ENCODE measurements around the gene BICRA. TPM values are rescaled to one million over a fixed set of nuclear protein-coding genes. Genes with fewer than 3 reads are reported as not detected.

BICRA gene
- polyA plus RNA-seq, 3 donors = 8.0 to 9.7 (median 9.6) TPM

DNA sequence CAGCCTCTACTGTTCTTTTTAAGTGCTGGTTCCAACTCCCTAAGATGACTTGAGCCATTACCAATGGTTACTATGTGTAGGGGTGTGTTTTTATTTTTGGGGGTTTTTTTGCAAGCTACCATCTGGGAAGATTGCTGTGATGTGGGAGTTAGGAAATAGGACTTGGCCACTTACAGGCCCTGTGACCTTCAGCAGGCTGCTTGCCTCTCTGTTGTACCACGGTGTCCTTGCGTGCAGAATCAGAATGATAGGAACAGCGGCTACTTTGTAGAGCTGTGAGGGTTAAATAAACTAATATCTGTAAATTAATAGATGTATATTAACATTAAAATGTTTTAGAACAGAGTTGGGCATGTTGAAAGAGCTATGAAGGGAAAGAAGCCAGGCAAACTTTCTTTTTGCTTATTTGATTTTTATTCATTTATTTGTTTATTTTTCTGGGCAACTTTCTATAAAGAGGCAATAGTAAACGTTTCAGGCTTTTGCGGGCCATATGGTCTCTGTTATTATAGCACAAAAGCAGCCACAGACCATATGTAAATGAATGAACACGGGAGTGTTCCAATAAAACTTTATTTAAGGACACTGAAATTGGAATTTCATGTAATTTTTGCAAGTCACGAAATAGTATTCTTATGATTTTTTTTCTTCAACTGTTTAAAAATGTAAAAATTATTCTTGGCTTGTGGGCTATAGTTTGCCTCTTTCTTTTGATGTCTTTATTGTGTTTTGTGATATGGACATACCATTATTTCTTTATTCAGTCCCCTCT, 77.9 kb downstream of the BICRA start:
- no peak for DNase-seq (ENCODE audit: low read depth in 3 of 3, low spot score in 2 of 3)

DNA sequence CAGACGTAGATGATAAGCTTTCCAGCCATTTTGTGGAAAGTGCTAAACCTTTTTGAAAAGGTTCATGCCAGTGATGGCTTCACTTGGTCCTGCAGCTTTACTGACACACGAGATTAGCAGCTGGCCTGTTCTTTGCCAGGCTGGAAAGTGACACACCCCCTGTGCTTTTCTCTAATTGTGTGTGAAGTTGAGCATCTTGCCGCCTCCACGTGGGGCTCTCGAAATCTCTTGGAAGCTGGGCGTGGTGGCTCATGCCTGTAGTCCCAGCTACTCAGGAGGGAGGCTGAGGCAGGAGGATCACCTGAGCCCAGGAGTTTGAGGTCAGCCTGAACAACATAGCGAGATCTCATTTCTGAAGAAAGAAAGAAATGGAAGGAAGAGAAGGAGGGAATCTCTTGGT, 79.0 kb downstream of the BICRA start:
- DNase-seq (ENCODE audit: low read depth in 3 of 3, low spot score in 2 of 3) = no peak

DNA sequence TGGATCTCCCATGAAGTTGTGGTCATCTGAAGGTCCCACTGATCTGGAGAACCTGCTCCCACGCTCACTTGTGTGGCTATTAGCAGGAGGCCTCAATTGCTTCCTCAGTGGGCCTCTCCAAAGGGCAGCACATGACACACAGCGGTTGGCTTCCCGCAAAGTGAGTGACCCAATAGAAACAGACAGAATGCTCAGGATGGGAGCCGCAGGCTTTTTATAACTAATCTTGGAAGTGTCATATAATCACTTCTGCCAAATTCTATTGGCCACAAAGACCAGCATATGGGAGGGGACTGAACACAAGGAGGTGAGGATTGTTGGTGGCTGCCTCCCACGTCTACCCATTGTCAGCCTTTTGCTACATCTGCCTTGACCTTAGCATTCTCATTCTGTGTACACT, 82.2 kb downstream of the BICRA start:
- no peak for DNase-seq (ENCODE audit: low read depth in 3 of 3, low spot score in 2 of 3)

DNA sequence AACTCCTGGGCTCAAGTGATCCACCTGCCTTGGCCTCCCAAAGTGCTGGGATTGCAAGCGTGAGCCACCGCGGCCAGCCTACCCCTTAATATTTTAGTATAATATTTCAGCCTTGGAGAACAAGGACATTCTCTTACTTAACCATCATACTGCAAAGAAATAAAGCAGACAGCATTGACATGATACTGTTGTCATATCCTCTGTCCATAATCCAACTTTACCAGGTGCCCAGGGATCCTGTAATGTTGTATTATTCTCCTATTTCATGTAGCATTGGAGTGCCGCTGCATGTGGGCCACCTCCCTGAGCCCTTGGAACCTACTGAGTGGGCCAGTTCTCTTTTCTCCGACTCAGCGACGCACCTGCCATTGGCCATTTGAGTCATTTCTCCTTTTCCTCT, 82.8 kb downstream of the BICRA start:
- DNase-seq (ENCODE audit: low read depth in 3 of 3, low spot score in 2 of 3) = no peak

DNA sequence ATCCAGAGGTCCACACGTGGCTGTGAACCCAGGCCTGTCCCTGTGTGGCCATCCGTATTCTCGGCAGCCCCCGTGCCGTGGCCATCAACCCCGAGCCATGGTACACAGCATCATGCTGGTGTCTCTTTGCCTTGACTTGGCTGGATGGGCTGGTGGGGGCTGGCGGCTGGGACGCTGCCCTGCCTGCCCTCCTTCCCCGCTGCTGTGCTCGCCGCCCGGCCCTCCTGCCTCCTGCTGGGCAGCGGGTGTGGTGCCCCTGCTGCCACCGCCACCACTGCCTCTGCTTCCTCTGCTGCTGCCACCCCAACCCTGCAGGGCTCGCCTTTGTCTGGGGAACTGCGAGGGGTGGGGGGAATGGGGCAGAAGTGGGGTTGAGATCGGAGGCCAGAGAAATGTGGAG, 84.6 kb downstream of the BICRA start:
- no peak for DNase-seq (ENCODE audit: low read depth in 3 of 3, low spot score in 2 of 3)

GRCh38 chr19:47693903-47694302, 85.0 kb downstream of the BICRA start:
- no peak for DNase-seq (ENCODE audit: low read depth in 3 of 3, low spot score in 2 of 3)

DNA sequence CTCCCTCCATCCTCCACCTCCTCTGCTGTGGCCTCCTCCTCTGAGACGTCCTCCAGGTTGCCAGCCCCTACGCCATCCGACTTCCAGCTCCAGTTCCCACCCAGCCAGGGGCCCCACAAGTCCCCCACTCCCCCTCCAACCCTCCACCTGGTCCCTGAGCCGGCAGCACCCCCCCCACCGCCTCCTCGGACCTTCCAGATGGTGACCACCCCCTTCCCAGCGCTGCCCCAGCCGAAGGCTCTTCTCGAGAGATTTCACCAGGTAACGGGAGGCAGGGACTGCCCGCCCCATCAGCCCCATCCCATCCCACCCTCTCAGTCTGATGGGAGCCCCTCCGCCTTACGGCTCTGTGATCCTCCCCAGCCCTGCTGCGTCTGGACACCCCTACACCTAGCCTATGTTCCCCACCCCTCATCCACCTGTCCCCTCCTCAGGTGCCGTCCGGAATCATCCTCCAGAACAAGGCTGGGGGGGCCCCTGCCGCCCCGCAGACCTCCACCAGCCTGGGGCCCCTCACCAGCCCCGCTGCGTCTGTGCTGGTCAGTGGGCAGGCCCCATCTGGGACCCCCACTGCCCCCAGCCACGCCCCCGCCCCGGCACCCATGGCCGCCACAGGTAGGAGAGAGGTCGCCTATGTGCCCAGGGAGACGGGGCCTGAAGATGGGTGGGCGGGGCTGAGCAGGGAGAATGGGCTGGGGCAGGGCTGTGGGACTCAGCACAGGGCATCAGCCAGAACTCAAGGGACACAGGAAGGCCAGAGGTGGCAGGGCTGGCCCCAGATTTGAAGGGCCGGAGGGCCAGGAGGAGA, 85.7 kb downstream of the BICRA start:
- DNase-seq (ENCODE audit: low read depth in 3 of 3, low spot score in 2 of 3) = no peak

GRCh38 chr19:47695533-47696262, 86.8 kb downstream of the BICRA start:
- DNase-seq (ENCODE audit: low read depth in 3 of 3, low spot score in 2 of 3) = no peak

- no peak for DNase-seq (ENCODE audit: low read depth in 3 of 3, low spot score in 2 of 3)
Measured at GRCh38 chr19:47696635-47697034, 87.7 kb downstream of the BICRA start.

GRCh38 chr19:47697863-47698609, 89.1 kb downstream of the BICRA start:
- DNase-seq (ENCODE audit: low read depth in 3 of 3, low spot score in 2 of 3) = peak in 1 of 3 donors; percentile 51

DNA sequence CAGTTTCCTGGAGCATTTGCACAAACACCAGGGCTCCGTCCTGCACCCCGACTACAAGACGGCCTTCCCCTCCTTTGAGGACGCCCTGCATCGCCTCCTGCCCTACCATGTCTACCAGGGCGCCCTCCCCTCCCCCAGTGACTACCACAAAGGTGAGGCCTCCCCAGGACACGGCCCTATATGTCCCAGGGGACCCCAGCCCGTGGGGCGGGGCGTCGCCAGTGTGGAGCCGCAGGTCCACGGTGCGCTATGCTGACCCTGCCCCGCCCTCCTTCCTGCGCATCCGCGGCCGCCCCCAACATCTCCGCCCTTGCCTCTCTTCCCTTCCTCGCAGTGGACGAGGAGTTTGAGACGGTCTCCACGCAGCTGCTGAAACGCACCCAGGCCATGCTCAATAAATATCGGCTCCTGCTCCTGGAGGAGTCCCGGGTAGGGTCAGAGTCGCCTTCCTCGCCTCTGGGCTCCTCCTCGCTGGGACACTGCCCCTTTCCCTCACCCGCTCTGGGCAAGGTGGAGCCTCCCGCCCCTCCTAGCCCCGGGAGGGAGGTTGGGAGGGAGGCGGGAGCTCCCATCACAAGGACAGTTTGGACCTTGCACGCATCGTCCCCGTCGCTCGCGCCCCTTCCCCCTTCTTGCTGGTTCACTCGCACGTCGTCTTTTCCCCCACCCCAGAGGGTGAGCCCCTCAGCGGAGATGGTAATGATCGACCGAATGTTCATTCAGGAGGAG, 89.9 kb downstream of the BICRA start:
- no peak for DNase-seq (ENCODE audit: low read depth in 3 of 3, low spot score in 2 of 3)

DNA sequence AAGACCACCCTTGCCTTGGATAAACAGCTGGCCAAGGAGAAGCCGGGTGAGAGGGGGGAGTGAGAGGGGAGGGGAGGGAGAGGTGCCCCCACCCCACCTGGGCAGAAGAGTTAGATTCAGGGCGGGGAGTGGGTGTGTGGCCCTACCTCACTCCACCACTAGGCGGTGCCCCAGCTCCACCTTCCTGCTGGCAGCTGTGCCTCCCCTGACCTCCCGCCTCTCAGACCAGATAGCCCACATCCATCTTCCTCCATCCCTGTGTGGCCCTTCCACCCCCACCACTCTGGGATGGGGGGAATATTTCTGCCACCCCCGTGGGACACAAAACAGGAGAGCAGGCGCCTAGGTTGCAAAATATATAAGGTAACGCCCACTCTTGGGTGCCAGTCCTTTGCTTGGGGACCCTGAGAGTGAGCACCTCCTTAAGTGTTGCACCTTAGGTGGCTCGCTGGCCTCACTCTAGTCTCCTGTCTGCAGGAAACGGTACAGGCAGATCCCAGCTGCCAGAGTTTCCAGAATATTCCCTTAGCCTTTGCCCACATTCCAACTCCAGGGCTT, 90.5 kb downstream of the BICRA start:
- no peak for DNase-seq (ENCODE audit: low read depth in 3 of 3, low spot score in 2 of 3)

- no peak for DNase-seq (ENCODE audit: low read depth in 3 of 3, low spot score in 2 of 3)
Measured at GRCh38 chr19:47700934-47701716, 92.2 kb downstream of the BICRA start.

- DNase-seq (ENCODE audit: low read depth in 3 of 3, low spot score in 2 of 3) = no peak
Measured at GRCh38 chr19:47701717-47702552, 93.0 kb downstream of the BICRA start.

DNA sequence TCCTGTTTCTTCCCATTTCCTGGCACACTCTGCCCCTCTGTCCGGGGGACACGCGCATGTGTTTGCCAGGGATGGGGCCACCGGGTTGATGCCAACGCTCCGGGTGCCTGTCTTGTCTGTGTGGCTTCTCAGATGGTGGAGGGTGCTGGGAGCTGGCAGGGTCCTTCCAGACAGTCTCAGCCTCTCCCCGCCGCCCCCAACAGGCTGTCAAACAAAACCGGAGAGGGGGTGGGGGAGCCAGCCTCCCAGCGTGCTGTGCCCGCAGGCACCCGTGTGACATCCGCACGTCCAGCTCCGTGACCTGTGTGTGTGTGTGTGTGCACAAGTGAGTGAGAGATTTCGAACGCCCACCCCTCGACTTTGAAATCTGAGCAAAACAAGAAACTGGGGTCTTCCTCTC, 93.7 kb downstream of the BICRA start:
- no peak for DNase-seq (ENCODE audit: low read depth in 3 of 3, low spot score in 2 of 3)

DNA sequence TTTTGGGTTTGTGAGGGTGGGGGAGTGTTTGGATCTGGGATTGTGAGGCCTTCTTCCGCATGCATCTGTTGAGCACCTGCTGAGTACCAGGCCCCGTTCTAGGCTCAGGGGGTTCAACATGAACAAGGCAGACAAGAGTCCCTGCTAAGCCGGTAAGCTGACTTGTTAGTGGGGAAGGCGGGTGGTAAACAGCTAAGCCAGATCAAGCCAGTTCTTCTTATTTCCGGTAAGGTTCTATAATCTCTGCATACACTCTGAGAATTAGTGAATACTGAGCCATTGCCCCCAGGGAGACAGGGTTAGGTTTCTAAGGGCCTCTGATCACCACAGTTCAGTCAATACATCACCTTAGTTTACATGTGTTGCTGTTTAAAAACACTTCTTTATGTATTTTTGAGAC, 94.4 kb downstream of the BICRA start:
- no peak for DNase-seq (ENCODE audit: low read depth in 3 of 3, low spot score in 2 of 3)

GRCh38 chr19:47704024-47704423, 95.1 kb downstream of the BICRA start:
- DNase-seq (ENCODE audit: low read depth in 3 of 3, low spot score in 2 of 3) = no peak

DNA sequence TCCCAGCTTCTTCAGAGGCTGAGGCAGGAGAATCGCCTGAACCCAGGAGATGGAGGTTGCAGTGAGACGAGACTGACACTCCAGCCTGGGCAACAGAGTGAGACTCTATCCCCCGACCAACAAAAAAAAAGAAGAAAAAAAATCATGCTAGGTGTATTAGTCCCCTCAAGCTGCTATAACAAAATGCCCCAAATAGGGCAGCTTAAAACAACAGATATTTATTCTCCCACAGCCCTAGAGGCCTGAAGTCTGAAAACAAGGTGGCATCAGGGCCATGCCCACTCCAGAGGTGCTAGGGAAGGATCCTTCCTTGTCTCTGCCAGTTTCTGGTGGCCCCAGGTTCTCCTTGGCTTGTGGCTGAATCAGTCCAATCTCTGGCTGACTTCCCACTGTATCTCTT, 95.7 kb downstream of the BICRA start:
- DNase-seq (ENCODE audit: low read depth in 3 of 3, low spot score in 2 of 3) = no peak
